ENCODE data around the gene PLK3.
"Not testable (repeated sequence)": the region's sequence is repeated elsewhere in the genome, so short reads cannot be mapped to it uniquely, and the experiment has no call there.

PLK3 gene

DNA sequence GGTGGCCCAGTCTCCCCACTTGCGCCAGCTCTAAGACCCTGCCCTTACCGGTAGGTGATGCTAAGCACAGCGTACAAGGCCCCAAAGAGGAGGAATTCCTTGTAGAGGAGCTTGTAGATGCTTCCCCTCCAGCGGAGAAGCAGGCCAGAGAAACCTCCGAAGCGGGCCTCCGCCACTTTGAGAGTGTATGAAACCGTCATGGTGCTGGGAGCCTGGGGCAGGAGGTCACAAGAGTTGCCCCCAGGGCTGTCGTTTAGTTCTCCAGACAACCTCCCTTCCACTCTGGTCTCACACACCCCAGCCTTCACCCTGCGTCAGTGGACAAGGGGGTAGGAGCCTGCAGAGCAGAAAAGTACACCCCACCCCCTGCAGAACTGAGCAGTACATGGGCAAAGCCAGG lies 12.7 kb upstream of the PLK3 start:
- no peak for DNase-seq (ENCODE audit: low read depth)

DNA sequence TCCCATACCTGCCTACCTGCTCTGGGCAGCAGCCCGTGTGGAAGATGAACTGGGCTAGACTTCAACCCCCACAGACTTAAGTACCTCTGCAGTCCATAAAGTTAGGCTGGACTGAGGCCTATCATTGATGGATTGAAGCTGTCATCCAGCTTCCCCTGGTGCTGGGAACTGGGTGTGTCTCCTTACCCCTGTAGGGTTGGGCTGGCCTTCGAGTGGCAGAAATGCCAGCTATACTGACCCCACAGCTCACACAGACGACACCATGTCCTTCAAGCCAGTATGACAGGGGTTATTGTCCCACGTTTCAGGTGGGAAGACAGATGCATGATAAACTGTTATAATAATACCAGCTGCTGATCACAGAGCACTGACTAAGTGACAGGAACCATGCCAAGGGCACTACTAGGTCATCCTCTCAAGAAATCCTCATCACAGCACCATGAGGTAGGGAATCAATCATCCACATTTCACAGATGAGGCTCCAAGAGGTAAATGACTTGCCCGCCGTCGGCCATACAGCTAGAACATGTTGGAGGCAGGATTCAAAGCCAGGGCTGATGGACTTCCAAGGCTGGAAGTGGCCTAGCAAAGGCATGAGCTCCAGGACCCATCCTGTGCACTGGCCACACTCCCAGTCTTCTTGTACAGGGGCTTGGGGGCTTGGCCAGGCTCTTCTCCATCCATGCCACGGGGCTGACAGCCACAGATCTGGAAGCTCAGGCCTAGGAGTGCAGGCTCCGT lies 11.9 kb upstream of the PLK3 start, which contains the start of gene BEST4:
Gene BEST4 (minus strand): TSS at position 51 of the 741 bp plus-strand sequence. CDS start 465 bp downstream, outside the sequence.
- DNase-seq (ENCODE audit: low read depth) = no peak

DNA sequence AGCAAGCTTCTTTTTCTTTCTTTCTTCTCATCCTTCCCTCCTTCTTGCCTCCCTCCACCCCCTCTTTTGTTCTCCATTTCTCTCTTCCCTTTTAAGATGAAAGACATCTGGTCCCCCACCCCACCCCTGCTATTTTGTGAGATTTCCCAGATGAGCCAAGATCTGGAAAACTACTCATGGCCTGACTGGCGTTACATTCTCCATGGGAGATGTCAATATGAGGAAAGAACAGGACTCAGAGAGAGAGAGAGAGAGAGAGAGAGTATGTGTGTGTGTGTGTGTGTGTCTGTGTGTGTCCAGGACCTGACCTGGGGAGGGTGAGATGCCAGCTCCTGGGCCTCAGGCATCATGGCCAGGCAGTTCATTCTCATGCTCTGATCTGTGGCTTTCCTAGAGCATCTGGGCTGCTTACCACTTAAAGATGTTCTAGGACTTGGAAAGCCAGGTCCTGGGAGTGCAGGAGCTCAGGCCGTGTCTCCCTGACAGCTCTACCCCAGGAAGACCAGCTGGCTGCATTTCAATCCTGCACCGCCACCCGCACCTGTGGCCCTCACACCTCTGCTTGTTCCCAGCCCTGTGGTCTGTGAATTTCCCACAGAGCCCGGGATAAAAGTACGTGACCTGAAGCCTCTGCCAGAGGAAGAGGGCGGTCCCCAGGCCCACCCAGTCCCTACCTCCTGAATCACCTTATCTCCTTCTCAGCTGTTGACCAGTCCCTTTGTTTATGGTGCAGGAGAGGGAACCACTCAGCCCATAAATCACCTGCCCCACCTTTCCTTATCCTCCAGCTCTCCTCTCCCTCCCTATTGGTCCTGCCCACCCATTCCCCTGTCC lies 9.0 kb upstream of the PLK3 start:
- DNase-seq (ENCODE audit: low read depth) = no peak

DNA sequence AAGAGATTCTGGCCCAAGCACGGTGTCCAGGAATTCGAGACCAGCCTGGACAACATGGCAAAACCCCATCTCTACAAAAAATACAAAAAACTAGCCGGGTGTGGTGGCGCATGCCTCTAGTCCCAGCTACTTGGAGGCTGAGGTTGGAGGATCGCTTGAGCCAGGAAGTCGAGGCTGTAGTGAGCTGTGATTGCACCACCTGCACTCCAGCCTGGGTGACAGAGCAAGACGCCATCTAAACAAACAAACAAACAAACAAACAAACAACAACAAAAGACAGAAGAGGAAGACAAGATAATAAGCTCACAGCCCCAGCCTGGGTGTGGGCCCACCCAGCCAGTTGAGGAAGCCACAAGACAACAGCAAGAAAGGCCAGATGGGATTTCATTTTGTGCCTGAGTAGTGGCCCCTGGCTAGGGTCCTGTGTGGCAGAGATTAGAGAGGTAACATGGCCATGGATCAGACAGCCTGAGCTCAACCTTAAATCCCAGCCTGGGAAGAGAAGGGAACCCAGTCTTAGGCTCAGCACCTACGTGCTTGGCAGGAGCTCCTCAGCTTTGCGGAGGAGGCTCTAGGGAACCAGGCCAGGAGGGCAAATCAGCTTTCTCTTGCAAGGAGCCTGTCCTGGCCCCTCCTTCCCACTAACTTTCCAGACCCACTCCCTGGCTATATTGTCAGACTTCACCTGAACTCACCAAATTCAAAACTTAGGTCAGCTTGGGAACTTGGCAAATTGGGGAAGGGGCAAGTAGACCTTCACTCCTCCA lies 7.3 kb upstream of the PLK3 start:
- no peak for DNase-seq (ENCODE audit: low read depth)

DNA sequence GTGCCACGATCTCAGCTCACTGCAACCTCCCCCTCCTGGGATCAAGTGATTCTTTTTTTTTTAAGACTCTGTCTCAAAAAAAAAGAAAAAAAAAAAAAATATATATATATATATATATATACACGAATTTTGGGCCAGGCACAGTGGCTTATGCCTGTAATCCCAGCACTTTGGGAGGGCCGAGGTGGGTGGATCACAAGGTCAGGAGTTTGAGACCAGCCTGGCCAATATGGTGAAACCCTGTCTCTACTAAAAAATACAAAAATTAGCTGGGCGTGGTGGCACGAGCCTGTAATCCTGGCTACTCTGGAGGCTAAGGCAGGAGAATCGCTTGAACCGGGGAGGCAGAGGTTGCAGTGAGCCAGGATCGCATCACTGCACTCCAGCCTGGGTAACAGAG lies 2.3 kb upstream of the PLK3 start:
- DNase-seq (ENCODE audit: low read depth) = not testable (repeated sequence)

DNA sequence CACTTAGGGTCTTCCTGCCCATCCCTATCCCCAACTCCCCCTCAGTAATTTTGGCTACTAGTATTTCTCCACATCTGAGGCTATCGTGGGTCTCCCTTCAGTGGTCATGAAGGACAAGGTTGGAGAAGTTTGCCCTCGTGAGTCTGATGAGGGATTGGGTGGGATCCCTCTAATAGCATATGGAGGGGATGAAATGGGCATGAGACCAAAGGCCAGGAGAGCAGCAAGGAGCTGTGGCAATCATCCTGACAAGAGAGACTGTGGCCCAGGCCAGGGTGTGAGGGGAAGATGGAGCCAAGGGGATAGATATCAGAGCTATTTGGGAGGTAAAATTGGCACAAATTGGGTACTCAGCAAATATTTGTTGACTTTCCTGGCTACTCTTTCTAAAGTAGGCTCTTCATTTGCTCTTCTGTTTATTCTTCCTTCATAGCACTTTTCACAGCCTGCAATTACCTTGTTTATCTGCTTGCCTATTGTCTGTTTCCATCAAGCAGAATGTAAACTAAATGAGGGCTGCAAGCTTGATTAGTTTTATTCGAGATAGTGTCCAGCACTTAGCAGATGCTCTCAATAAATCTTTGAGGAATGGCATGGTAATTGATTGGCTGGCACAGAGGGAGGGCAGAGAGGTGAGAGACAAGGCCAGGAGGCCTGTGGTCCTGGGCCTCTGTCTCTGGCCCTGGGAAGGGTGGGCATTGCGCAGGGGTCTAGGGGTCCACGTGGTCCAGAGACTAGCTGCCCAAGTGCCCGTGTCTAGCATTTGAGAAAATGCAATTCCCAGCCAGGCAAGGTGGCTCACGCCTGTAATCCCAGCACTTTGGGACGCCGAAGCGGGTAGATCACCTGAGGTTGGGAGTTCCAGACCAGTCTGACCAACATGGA lies 1.5 kb upstream of the PLK3 start:
- DNase-seq (ENCODE audit: low read depth) = no peak

DNA sequence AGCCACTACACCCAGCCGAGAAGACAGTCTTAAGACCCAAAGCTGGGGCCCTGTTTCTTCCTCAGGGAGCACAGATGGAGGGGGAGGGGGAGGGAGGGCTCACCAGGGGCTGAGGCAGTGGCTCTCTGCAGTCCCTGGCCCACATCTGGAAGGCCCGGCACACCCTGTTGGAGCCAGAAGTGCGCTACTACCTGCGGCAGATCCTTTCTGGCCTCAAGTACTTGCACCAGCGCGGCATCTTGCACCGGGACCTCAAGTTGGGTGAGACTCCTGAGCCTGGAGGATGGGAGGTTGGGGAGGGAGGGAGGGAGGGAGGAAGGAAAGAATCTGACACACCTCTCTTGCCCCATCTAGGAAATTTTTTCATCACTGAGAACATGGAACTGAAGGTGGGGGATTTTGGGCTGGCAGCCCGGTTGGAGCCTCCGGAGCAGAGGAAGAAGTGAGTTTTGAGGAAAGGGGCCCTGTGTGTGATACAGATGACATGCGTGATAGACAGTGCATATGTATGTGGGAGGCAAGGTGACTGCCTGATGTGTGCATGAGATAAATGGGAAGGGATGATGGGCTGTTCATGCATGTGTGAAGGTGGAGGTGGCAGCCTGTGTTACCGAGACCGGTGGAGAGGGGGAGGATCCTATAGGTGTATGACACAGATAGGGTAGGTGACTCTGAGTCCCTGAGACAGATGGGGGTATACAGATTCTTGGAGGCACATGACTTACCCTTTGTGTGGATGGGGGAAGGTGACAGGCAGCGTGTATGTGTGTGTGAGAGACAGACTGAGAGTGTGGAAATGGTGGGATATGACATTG lies 1.5 kb downstream of the PLK3 start:
- DNase-seq (ENCODE audit: low read depth) = no peak

DNA sequence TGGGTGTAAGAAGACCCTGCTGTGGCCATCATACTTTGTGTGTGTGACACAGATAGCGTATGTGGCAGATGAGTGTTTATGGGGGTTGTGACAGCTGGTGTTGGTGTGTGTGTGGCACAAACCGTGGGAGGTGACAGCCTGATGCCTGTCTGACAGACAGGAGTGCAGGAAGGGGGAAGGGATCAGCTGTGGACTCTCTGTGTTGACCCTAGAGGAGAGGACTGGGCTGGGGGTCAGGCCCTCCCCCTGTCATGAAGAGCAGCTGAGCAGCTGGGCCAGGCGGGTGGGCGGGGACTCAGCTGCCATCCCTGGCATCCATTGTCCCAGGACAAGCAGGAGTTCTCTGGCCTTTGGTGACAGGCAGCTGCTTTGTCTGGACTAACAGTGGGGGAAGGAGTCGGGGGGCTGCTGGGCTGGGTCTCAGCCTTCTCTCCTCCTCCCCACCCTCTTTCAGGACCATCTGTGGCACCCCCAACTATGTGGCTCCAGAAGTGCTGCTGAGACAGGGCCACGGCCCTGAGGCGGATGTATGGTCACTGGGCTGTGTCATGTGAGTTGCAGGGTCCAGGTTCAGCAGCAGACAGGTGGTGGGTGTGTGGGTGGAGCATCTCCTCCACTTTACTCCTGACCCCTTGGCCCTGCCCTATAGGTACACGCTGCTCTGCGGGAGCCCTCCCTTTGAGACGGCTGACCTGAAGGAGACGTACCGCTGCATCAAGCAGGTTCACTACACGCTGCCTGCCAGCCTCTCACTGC lies 2.3 kb downstream of the PLK3 start:
- DNase-seq (ENCODE audit: low read depth) = no peak

DNA sequence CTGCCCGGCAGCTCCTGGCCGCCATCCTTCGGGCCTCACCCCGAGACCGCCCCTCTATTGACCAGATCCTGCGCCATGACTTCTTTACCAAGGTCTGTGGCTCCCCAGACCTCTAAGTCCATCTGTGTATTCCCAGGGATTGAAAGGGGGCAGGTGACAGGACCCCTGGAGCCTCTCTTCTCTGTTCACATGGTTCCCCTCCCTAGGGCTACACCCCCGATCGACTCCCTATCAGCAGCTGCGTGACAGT lies 2.8 kb downstream of the PLK3 start:
- DNase-seq (ENCODE audit: low read depth) = no peak

DNA sequence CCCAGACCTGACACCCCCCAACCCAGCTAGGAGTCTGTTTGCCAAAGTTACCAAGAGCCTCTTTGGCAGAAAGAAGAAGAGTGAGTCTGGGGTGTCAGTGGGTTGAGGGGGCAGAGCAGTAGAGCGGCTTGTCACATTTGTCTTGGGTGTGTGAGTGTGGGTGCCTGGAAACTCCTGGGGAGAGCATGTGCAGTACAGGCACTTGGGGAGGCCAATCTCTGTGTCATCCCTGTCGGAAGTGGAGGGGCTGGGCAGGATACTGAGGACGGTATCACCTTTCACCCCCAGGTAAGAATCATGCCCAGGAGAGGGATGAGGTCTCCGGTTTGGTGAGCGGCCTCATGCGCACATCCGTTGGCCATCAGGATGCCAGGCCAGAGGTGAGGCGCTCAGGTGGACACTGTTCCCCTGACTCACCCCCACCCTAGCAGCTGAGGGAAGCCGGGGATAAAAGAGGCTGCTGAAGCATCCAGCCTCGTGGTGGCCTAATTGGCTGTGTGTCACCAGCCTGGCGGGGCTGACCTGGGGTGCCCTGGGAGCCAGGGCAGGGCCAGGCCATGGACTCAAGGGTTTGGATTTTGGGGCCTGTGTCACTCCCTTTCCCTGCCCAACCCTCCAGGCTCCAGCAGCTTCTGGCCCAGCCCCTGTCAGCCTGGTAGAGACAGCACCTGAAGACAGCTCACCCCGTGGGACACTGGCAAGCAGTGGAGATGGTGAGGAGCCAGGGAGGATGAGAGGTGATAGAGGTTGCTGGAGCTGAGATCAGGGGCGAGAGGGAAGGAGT lies 3.3 kb downstream of the PLK3 start:
- DNase-seq (ENCODE audit: low read depth) = no peak

DNA sequence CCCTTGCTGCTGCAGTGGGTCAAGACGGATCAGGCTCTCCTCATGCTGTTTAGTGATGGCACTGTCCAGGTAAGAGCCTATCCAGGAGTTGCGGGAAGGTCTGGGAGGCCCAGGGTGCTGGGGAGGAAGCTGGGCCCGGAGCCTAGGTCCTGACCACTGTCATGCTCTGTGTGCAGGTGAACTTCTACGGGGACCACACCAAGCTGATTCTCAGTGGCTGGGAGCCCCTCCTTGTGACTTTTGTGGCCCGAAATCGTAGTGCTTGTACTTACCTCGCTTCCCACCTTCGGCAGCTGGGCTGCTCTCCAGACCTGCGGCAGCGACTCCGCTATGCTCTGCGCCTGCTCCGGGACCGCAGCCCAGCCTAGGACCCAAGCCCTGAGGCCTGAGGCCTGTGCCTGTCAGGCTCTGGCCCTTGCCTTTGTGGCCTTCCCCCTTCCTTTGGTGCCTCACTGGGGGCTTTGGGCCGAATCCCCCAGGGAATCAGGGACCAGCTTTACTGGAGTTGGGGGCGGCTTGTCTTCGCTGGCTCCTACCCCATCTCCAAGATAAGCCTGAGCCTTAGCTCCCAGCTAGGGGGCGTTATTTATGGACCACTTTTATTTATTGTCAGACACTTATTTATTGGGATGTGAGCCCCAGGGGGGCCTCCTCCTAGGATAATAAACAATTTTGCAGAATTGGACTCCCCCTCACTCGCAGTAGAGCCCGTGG lies 5.3 kb downstream of the PLK3 start:
- DNase-seq (ENCODE audit: low read depth) = no peak

DNA sequence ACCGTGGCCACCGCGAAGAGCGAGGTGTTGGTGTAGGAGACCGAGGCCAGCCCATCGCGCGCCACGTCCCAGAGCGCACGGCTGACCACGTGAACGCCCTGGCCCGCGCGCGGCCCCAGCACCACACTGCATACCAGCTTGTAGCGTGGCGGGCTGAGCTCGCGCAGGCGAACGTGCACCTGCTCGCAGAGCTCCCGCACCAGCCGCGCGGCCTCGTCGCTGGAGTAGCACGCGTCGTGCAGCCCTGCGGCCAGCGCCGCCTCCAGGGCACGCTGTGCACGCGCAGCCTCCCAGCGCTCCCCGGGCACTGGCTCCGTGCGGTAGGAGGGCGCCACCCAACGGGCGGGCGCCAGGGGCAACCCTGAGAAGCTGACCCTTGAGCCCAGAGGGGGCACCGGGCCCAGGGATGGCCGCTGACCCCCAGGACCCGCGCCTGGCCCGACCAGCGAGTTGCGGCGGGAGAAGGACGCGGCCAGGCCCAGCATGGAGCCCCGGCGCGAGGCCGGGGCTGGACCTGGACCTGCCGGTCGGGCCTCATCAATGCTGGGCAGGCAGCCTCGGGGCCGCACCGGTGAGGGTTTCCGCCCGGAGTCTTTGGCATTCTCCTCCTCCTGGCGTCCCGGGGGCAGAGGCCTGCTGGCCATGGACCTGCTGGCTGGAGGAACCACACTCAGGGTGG lies 6.0 kb downstream of the PLK3 start:
- no peak for DNase-seq (ENCODE audit: low read depth)

DNA sequence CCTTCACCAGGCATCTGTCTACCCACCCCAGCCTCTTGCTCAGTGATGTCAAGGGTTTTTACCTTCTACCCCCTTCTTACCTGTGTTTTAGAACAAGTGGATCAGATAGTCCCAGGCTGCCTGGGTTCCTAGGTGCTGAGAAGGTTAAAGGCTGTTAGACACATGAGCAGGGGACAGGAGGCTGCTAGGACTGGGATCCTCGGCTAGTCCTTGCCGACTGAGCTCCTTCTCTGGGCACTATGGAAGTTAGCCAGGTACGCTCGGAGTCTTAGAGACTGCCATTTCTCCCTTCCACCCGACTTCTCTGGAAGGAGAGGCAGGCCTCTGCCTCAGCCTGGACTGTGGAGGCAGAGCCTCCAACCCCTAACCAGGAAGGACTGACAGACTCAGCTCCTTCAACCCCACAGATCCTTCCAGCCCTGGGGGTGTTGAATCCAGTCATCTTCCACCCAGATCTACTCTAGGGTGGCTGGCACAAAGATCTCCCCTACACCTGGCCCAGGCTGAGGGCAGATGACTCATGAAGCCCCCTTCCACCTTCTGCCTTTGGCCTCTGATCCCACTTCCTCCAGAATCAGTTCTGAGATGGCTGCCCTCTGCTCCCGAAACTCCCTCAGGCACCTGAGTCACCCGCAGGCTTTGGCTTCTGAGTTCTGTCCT lies 6.7 kb downstream of the PLK3 start, which contains the start of gene DYNLT4:
Gene DYNLT4 (minus strand): TSS at position 648 of the 660 bp plus-strand sequence. CDS start 683 bp downstream, outside the sequence.
- DNase-seq (ENCODE audit: low read depth) = no peak

DNA sequence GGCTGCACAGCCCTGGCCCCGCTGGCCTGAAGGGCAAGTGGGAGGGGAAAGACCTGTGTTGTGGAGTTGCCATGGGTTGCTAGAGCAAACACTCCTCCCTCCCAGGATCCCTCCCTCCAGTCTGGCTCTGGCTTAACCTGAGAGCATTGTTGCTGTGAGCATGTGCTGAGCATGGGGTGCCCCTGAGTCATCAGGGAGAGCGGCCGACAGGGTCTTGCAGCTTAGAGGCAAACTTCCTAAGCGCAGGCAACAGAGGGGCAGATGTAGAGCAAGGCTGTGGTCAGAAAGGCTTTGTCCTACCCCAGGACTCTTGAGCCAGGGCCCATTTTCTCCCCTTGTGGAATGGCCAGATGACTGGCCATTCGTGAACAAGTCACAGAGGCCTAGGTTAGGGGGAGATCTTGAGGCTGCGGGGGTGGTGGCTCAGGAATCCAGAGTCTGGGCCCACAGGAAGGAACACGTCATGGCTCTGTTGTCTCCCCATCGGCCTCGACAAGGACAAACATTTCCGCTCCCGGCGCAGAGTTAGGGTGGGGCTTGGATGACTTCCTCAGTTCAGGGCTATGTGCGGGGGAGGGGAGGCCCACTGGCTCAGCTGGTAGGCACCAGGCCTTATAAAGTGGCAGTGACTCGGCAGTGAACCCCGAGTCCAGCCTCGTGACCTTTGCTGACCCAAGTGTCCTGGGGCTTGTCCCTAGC lies 7.3 kb downstream of the PLK3 start:
- peak; percentile 100 for DNase-seq (ENCODE audit: low read depth)

DNA sequence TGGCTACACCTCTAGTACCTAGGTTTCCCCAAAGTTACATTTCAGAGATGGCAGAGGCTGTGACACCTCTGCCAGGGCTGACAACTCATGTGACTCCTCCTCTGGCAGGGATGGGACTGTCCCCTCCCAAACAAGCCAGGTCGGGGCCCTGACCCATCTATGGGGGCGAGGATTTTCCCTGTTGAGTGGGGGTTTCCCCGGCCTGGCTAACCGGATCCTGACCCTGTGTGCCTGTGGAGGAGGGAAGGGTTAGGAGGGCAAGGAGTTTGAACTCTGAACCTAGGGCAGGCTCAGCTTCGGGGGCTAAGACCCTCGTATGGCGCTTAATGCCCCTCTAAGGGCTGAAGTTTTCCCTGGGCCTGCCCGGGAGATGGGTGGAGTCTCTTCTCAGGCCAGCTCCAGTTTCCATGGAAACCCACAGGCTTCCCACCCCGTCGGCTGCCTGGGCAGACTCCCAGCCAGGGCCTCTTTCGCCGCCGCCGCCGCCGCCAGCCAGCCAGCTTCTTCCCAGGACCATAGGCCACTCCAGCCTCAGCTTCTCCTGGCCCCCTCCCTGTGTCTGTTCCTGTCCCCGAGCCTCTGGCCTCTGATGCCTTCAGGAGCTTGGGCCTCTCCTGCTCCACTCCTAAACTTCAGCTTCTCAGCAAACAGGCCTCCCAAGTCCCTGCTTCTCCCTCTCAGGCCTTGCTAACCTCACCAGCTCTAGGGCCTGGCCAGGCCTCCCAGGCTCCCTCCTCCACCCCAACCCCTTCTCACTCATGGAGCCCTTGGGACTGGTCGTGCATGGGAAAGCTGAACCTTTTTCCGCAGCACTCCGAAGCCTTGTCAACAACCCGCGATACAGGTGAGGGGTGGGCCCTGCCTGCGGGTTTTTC lies 8.1 kb downstream of the PLK3 start, which contains the start of gene BTBD19:
Gene BTBD19 (plus strand): TSS at position 461 of the 875 bp plus-strand sequence. CDS start 298 bp downstream, at position 759.
- peak; percentile 88 for DNase-seq (ENCODE audit: low read depth)

Measured in stromal cell of bone marrow (primary cell).